ENCODE data around the gene PLAGL2.

DNA sequence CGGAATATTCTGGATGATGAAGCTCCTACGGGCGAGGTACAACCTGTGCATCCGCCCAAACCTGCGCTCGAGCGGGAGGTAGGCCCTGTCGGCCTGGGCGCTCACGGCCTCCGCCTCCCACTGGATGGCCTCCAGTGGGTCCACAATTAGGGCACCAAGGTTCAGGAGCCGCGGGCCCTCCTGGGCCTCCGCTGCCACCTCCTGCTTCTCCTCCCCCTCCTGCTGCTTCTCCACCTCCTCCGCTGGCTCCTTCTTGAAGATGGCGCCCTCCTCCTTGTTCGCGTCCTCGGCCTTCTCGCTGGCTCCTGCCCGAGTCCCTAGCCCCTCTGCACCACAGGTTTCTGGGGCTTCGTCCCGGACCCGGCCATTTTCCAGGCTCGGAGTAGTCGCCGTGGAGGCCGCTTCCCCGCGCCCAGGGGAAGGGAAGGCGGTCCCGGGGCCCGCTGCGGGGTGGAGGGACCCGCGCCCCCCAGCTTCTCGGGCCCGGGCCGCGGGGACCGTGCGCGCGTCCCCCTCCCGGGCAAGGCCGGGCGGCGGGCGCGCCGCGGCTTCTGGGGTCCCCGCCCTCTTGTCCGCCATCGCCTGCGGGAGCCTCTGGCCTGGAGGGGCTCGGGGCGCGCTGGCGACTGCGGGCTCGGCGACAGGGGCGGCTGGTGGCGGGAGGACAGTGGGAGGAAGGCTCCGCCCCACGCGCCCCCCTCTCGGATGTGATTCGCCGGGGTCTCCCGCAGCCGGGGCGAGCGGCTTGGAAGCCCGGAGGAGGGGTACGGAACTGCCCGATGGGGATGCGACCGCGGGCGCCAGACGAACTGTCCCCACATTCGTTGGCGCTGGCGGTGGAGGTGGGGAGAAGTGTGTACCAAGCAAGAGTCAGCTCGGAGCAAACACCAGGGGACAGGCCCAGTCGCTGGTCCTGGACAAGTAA lies 17.6 kb downstream of the PLAGL2 start:
- TF ChIP-seq POLR2AphosphoS5 (IDR thresholded peaks at IDR 0.05; ENCODE audit: low read depth, low read length) (peak; percentile 45; the same call in 1 of the 2 replicates), POLR2A (IDR thresholded peaks at IDR 0.05; ENCODE audit: low read depth, low read length) (peak; percentile 49; the same call in 1 of the 2 replicates), TAF1 (IDR thresholded peaks at IDR 0.05; ENCODE audit: low read depth, low read length) (no peak)
